ENCODE measurements around the gene F11R. TPM values are rescaled to one million over a fixed set of nuclear protein-coding genes. Genes with fewer than 3 reads are reported as not detected.
A peak's percentile ranks its signal among the peaks of the same experiment; 100 is the strongest.
"Not testable (repeated sequence)": the region's sequence is repeated elsewhere in the genome, so short reads cannot be mapped to it uniquely, and the experiment has no call there.

F11R gene
- total RNA-seq, 1 donor from 2014 or later = 133 TPM

DNA sequence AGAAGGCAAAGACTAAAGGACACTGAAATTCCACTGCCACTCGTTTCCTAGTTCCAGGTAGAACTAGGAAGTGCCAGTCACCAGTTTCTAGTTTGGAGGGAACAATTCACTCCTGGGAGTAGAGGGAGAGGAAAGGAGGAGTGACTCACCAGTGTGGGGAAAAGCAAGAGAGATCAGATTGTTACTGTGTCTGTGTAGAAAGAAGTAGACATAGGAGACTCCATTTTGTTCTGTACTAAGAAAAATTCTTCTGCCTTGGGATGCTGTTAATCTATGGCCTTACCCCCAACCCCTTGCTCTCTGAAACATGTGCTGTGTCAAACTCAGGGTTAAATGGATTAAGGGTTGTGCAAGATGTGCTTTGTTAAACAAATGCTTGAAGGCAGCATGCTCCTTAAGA is 4.3 kb downstream of the F11R start:
- not testable (repeated sequence) for DNase-seq (ENCODE audit: extremely low read depth, low read depth, low spot score)

DNA sequence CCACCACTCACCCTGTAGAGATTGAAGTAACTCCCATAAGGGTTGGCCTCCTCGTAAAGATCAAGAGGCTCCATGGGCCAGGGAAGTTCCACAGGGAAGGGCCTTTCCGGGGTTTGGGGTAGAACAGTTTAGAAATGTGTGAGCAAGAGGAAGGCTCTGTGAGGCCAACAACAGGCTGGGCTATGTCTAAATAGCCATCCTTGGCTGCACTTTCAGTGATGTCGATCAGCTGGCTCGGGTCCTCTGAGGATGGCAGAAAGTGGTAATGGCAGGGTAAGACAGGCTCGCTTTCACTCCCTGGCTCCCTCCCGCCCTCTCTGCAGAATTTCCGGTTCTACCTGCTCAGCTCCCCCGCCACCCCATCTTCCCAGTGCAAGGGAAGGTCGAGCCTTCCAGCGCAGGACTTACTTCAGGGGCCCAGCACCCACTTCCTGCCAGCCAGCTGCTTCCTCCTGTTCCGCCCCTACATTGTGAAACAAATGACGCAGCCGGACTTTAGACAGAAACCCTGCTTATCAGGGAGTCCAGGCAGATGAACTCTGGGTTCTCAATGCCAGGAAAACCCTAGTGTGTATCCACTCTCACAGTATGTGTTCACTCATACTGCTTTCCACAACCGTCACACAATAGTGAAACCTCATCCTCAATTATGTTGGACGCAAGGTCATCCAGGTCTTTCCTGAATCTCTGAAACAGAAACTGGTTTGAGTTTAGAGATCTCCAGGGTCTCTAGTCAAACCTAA is 7.3 kb downstream of the F11R start:
- DNase-seq (ENCODE audit: extremely low read depth, low read depth, low spot score) = peak; percentile 98

DNA sequence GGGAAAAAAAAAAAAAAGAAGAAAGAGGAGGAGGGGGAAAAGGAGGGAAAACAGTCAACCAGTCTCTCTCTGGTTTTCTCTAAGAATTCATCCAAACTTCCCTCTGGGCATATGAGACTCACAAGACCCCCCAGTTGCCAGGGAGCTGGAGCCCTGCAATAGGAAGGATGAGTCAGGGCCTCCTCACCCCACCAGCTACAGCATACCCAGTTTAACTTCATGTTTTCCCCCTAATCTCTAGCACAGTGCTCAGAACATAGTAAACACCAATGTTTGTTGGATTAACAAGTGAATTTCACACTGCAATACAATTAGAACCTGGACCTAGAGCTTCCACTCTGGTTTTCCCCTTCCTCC is 7.8 kb downstream of the F11R start:
- DNase-seq (ENCODE audit: extremely low read depth, low read depth, low spot score) = no peak

DNA sequence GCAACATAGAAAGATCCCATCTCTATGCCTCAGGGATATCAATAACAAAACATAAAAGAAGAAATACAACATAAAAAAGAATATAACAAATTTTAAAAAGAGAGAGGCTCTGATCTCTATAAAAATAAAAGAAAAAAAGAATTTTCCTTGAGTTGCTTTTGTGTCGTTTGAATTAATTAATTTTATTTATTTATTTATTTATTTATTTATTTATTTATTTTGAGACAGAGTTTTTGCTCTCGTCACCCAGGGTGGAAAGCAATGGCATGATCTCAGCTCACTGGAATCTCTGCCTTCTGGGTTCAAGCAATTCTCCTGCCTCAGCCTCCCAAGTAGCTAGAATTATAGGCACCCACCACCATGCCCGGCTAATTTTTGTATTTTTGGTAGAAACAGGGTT is 8.5 kb downstream of the F11R start:
- DNase-seq (ENCODE audit: extremely low read depth, low read depth, low spot score) = no peak

DNA sequence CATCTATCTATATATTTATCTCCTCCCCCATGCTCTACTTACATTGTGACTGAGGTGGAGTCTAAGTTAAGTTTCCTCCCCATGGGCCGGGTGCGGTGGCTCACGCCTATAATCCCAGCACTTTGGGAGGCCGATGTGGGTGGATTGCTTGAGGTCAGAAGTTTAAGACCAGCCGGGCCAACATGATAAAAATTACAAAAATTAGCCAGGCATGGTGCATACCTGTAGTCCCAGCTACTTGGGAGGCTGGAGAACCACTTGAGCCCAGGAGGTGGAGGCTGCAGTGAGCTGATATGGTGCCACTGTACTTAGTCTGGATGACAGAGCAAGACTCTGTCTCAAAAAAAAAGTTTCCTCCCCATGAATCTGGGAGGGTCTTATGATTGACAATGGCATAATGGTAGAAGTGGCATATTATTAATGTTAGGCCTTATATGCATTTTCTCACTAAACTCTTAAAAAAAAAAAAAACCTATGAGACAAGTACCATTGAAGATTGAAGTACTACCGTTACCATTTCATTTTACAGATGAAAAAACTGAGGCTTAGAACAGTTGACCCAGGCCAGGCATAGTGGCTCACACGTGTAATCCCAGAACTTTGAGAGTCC is 11.2 kb downstream of the F11R start:
- no peak for DNase-seq (ENCODE audit: extremely low read depth, low read depth, low spot score)

DNA sequence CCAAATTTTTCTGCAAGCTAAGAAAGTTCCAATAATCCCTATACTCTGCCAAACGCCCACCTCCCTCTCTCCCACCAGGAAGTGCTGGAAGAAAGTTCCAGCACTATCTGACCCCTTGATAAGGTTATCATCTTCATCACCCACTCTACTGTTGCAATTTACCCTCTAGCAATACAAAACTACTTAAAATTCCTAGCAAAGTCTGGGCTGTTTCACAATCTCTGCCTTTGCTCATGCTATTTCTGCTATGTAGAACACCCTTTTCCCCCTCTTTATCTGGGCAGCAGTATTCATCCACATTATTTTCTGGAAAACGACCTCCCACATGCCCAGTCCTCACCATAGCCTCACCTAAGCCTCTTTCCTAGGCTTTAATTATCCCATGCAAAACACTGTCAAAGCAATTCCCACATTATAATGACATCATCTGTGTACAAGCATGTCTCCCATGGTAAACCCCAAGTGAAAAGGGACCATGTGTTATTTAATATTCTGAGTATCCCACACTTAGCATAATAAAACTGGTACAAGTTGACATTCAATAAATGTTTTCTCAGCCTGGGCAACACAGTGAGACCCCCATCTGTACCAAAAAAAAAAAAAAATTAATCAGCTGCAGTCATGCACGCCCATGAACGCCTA is 12.0 kb downstream of the F11R start:
- DNase-seq (ENCODE audit: extremely low read depth, low read depth, low spot score) = no peak

DNA sequence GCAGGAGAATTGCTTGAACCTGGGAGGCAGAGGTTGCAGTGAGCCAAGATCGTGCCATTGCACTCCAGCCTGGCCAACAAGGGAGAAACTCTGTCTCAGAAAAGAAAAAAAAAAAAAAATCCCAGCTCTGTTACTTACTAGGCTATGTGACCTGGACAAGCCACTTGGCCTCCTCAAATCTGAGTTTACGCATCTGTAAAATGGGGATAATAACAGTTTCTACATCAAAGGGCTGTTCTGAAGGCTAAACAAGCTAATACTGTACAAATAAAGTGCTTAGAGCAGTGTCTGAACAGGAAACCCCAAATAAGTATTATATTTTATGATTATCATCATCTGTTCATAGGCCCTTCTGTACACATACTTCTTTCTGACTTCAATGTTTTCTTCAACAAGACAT is 13.6 kb downstream of the F11R start:
- no peak for DNase-seq (ENCODE audit: extremely low read depth, low read depth, low spot score)

DNA sequence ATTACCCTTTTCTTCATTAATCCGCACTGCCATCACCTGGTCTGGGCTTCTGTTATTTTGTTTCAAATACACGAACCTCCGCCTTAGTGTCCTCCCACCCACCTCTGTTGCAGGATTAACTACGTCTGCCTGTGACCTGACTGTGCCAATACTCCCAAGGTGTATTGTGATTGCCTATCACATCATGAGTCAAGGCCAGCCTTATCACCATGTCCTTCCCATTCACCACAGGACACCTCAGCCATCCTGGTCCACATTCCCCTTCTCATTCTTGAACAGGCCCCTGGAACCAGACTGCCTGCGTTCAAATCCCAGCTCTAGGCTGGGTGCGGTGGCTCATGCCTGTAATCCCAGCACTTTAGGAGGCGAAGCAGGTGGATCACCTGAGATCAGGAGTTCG is 14.4 kb downstream of the F11R start:
- DNase-seq (ENCODE audit: extremely low read depth, low read depth, low spot score) = no peak

DNA sequence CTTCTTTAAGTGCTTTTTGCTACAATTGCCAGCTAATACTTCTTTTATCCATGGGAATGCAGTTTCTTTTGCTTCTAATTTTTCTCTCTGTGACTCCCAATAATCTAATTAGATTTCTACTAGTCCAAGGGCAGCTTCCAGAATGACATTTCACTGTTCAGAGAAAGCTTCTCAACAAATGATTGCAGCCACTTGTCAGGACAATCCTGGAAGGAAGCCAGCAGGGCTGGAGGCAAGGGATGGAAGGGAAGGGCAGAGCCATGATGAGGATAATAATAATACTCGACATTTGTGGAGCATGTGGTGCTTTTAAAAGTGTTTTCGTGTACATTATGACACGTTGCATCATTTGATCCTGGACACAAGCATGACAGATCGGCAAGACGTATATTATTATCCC is 19.4 kb downstream of the F11R start:
- no peak for DNase-seq (ENCODE audit: extremely low read depth, low read depth, low spot score)

DNA sequence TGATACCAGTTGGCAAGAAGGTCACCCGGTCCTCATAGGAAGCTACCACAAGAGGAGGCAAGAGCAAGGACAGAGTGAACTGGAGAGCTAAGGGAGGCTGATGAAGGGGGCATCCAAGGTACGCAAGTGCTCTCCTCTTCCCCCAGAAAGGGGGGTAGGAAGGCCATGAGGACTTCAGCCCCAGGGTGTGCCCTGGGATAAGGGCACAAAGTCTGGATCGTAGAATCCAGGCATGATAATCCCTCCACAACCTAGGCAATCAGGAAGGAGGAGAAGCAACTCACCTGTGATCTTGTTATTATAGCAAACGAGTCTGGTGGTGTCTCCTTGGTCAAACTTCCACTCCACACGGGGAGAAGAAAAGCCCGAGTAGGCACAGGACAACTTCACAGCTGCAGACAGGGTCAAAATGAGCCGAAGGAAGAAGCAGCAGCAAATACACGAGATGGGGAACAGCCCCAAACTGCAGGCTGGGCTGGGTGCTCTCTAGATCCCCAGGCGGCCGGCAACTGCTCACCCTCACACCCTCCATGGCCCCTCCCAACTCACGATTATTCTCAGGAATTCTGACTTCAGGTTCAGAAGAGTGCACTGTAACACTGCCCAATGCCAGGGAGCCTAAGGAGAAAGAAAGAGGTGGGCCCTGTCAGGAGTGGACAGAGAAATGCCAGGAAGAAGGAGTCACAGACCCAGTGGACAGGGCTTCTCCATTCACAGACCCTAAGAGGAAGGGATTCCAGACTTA is 20.0 kb downstream of the F11R start:
- DNase-seq (ENCODE audit: extremely low read depth, low read depth, low spot score) = no peak

DNA sequence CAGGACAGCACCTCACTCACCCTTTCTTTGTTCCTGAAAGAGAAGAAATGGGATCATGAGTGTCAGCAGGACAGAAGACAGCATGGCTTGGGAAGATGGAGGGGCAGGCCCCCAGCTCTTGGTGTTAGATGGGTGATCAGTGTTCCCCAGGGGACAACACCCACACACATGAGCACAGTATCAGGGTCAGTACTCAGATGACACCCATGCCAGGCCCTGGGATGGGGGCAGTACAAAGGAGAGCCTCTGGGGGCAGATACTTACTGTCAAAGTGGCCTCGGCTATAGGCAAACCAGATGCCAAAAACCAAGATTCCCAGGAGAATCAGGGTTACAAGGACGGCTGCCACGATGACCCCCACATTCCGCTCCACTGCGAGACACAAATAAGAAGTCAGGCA is 21.6 kb downstream of the F11R start:
- no peak for DNase-seq (ENCODE audit: extremely low read depth, low read depth, low spot score)

DNA sequence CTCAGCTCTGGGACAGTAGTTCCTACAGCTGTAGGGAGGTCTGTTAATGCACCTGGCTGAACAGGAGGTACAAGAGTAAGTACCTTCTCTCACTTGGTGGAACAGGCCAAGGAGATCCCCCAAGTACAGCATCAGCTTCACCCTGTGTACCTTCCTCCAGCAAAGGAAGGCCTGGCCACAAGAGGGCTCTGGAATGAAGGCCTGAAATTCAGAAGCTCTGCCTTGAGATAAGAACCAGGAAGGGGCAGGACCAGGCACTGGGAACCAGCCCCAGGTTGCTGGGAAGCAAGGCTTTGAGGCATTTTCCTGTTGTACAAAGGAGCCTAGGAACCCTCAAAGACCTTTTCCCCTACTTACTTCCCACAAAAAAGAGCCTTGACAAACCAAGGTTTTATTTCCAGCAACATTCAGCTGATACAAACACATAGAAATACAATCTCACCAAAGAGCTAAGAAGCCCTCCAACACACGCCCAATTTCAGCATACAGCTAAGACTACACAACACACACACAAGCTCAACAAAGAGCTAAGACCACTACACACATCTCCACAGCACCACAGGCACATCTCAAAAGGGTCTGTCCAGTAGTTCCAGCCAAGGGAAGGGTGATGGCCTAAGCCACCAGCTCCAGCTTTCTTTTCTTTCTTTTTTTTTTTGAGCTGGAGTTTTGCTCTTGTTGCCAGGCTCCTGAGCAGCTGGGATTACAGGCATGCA is 23.5 kb downstream of the F11R start:
- DNase-seq (ENCODE audit: extremely low read depth, low read depth, low spot score) = peak; percentile 68

DNA sequence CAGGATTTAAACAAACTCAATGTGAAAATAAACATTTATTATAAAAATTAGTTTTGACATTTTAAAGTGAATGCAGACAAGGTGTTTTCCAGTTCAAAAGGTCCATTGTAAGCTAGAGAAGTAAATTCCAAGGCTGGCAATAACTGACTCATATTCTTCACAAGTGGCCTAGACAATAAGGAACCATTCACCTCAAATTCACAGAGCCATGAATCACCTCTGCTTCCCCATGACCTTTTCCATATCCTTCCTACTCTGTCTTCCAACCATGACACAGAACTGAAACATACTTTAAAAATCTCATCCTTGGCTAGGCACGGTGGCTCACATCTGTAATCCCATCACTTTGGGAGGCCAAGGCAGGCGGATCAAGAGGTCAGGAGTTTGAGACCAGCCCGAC is 24.8 kb downstream of the F11R start:
- peak; percentile 66 for DNase-seq (ENCODE audit: extremely low read depth, low read depth, low spot score)

DNA sequence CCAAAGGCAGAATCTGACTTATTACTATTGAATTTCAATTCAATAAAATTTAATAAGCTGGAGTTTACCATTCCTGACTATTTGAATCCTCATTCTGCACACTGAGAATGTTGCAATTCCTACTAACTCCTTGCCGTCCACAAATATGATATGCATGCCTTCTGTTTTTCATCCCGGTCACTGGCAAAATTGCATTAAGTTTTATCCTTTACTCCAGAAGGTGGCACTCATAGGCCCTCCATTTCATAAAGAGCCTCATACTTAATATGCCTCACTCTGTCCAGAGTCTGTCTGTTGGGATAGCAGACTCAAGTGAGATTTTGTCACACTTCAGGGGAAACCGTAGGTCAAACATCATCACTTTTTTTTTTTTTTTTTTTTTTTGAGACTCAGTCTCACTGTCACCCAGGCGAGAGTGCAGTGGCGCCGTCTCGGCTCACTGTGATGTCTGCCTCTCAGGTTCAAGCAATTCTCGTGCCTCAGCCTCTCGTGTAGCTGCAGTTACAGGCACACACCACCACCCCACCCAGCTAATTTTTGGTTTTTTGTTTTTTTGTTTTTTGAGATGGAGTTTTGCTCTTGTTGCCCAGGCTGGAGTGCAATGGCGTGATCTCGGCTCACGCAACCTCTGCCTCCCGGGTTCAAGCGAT is 27.3 kb downstream of the F11R start:
- no peak for DNase-seq (ENCODE audit: extremely low read depth, low read depth, low spot score)

DNA sequence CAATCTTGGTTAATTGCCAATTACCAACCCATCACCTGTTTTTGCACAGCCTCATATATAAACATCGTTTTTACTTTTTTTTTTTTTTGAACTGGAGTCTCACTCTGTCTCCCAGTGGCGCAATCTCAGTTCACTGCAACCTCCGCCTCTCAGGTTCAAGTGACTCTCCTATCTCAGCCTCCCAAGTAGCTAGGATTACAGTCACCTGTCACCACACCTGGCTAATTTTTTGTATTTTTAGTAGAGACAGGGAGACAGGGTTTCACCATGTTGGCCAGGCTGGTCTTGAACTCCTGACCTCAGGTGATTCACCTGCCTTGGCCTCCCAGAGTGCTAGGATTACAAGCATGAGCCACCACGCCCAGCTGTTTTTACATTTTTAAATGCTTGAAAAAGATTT is 28.9 kb downstream of the F11R start:
- DNase-seq (ENCODE audit: extremely low read depth, low read depth, low spot score) = not testable (repeated sequence)

DNA sequence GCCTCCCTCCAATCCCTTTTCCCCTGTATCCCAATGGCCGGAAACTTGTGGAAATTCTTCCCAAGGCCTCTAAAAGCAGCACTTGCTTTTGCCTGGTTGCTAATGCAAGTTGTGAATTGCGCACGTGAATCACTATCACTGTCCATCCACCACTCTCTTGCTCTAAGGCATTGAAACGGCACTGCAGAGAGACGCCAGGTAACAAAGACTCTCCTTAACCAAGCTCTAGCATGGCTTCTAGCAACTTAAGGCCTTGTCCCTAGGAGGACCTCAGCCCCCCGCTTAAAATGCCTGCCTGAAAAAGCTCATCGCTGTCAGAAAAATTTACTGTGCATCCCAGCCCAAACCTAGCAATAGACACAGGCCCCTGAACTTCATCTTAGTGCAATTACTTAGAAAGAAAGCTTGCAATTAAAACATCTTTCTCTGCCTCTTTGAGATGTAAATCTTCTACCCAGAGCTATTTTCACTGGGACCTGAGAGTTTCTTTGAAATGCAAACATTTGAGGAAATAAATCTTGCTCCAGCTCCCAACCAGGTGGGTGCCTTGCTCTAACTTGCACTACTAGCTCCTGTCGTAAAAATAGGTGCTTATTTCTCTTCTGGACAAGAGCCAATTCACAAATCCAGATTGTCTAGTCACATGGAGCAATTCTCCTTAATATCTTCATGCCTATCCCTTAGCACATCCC is 33.4 kb downstream of the F11R start:
- DNase-seq (ENCODE audit: extremely low read depth, low read depth, low spot score) = no peak

DNA sequence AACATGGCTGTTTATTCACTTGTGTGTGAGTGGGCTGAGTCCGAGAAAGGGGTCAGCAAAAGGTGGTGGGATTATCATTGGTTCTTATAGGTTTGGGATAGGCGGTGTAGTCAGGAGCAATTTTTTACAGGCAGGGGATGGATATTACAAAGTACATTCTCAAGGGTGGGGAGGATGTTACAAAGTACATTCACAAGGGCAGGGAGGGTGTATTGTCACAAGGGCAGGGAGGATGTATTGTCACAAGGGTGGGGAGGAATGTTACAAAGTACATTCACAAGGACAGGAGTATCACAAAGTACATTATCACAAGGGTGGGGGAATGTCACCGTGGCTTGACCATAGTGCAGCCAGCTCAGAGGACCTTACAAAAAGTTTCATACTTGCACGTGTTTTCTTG is 35.2 kb downstream of the F11R start:
- no peak for DNase-seq (ENCODE audit: extremely low read depth, low read depth, low spot score)

DNA sequence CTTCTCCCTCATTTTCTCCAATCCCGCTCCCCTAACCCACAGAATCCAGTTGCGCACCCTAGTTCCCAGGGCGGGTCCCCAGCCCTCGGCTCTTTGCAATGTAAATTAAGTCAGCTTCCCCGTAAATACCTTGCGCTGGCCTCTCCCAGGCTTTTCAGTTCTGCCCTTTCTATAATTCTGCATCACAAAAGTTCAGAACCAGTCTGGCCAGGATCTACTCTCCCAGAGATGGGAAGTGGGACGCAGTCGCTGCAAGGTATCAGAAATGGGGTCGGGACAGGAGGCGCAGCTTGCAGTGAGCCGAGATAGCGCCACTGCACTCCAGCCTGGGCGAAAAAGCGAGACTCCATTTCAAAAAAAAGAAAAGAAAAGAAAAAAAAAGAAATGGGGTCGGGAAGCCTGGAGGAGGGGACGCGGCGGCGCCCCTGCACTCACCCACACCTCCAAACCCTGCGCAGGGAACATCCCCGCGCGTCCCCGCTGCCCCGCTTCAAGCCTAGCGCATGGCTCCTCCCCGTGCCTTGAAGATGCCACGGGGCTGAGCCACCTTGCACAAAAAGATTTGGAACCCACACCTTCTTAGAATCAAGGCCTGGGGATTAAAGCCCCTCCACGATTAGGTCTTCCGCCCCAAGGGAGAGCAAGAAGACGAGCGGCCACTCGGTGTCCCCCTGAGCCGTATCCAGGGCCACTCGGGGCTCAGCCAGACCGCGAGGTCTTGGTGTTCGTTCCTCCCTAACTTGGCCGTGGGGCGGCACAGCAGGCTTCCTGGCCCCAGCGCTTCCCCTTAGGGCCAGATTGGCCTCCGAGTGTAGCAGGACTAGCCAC is 39.2 kb downstream of the F11R start:
- no peak for DNase-seq (ENCODE audit: extremely low read depth, low read depth, low spot score)

DNA sequence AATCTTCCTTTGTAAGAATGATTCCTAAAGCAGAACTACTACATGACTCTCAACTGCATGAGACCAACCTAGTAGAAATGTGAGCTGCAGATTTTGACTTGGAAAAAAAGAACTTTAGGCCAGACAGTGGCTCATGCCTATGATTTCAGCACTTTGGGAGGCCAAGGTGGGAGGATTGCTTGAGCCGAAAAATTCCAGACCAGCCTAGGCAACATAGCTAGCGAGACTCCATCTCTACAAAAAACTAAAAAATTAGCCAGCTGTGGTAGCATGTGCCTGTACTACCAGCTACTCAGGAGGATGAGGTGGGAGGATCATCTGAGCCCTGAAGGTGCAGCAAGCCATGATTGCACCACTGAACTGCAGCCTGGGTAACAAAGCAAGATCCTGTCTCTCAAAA is 41.7 kb downstream of the F11R start:
- no peak for DNase-seq (ENCODE audit: extremely low read depth, low read depth, low spot score)
